ENCODE results near the gene PPP2CA.

GRCh38 chr5:134207696-134208095 is 18.2 kb downstream of the PPP2CA start:
- TF ChIP-seq MYC (IDR thresholded peaks at IDR 0.05; ENCODE audit: low read depth, low read length) (no peak), POLR2A (IDR thresholded peaks at IDR 0.05; ENCODE audit: extremely low read depth, insufficient read length) (no peak)
- TF ChIP-seq, protein P1, sequence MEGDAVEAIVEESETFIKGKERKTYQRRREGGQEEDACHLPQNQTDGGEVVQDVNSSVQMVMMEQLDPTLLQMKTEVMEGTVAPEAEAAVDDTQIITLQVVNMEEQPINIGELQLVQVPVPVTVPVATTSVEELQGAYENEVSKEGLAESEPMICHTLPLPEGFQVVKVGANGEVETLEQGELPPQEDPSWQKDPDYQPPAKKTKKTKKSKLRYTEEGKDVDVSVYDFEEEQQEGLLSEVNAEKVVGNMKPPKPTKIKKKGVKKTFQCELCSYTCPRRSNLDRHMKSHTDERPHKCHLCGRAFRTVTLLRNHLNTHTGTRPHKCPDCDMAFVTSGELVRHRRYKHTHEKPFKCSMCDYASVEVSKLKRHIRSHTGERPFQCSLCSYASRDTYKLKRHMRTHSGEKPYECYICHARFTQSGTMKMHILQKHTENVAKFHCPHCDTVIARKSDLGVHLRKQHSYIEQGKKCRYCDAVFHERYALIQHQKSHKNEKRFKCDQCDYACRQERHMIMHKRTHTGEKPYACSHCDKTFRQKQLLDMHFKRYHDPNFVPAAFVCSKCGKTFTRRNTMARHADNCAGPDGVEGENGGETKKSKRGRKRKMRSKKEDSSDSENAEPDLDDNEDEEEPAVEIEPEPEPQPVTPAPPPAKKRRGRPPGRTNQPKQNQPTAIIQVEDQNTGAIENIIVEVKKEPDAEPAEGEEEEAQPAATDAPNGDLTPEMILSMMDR (IDR thresholded peaks at IDR 0.05; ENCODE audit: low read depth, low read length), result no peak
- TF ChIP-seq, protein P2, sequence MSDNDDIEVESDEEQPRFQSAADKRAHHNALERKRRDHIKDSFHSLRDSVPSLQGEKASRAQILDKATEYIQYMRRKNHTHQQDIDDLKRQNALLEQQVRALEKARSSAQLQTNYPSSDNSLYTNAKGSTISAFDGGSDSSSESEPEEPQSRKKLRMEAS (IDR thresholded peaks at IDR 0.05; ENCODE audit: low read depth, low read length), result no peak
